HG03565 (cell line): ENCODE data around the gene KIAA1549.
"Not testable (repeated sequence)": the region's sequence is repeated elsewhere in the genome, so short reads cannot be mapped to it uniquely, and the experiment has no call there.

ENCODE experiments used
- ATAC-seq: cut with Tn5 transposase; IDR thresholded peaks from one replicate; pipeline ENCODE4 v1.9.1; 2021; ENCODE audit warnings: mild to moderate bottlenecking, moderate library complexity; ENCODE audit not compliant: unreplicated experiment

KIAA1549 gene

DNA sequence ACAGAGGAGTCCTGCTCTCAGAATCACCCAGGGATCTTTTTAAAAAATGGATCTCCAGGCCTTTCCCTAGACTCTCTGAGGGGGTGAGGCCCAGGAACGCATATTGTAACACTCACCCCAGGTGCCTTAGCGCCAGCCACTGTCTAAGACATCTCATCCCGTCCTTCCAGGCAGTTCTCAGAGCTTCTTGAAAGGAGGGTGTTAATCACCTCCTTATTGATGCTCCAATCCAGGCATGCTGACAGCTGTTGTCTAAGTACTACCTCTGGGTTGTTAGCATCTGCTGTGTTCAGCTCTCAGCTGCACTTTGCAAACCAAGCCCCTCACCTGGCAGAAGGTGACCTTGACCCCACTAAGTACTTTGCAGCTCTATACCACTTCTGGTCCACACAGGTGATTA, 36.0 kb downstream of the KIAA1549 start:
- ATAC-seq: no peak

DNA sequence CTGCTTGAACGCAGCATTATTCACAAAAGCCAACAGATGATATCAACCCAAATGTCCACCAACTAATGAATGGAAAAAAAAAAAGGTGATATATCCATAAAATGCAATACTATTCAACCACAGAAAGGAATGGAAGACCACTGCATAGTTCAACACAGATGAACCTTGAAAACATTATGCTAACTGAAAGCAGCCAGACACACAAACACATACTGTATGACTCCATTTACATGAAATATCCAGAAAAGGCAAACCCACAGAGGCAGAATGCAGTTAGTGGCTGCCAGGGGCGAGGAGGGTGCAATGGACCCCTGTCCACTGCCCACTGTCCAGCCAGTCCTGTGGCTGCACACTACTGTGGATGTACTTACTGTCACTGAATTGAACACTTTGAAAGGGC, 36.6 kb downstream of the KIAA1549 start:
- ATAC-seq: no peak

- no peak for ATAC-seq
These were observed 38.1 kb downstream of the KIAA1549 start for GRCh38 chr7:138943061-138943460.

- ATAC-seq: no peak
These were observed 39.6 kb downstream of the KIAA1549 start for GRCh38 chr7:138941545-138941944.

DNA sequence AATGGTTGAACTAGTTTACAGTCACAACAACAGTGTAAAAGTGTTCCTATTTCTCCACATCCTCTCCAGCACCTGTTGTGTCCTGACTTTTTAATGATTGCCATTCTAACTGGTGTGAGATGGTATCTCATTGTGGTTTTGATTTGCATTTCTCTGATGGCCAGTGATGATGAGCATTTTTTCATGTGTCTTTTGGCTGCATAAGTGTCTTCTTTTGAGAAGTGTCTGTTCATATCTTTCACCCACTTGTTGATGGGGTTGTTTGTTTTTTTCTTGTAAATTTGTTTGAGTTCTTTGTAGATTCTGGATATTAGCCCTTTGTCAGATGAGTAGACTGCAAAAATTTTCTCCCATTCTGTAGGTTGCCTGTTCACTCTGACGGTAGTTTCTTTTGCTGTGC, 40.6 kb downstream of the KIAA1549 start:
- not testable (repeated sequence) for ATAC-seq

- ATAC-seq: no peak
These were observed 43.7 kb downstream of the KIAA1549 start for GRCh38 chr7:138937484-138937883.

DNA sequence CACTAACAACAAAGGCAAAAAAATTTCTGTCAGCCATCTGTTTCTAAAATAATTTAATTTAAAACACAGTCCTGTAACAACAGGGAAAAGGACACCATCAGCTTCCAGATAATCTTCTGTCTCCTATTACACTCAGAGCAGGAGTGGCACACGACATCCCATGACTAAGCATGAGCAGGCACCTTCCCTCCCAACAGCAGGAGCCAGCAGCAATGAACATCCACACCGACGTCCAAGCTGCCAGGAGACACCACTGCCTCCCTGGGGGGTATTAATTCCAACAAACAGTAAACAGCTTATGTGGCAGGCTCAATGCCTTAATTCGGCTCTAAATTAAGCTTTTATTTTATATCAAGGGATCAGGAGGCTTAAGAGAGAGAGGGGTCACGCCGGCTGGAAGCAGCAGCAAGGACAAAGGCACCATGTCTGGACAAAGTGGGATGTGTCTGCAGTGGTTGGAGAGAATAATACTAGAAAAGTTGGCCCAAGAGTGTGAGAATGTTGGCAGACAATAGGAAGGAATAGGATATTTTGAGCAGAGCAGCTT, 45.7 kb downstream of the KIAA1549 start:
- ATAC-seq: no peak

- ATAC-seq: no peak
These were observed 46.3 kb downstream of the KIAA1549 start for GRCh38 chr7:138934861-138935260.

GRCh38 chr7:138934367-138934766, 46.8 kb downstream of the KIAA1549 start:
- no peak for ATAC-seq

DNA sequence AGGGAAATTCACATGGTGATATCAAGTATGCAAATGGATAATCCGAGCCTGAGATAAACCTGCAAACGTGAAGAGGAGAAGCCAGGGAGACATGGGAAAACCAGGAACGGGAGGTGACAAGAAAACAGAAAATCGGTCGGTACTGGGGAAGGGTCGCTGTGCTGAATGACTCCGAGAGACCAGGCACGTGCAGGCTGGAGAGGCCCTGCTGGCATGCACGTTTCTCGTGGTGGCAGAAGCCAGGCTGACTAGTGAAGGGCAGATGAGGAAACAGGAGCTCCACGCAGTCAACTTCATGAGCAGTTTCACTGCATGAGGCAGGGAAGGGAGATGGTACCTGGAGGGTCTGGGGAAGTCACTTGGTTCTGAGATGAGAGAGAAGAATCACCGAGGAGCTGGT, 48.3 kb downstream of the KIAA1549 start:
- ATAC-seq: no peak

DNA sequence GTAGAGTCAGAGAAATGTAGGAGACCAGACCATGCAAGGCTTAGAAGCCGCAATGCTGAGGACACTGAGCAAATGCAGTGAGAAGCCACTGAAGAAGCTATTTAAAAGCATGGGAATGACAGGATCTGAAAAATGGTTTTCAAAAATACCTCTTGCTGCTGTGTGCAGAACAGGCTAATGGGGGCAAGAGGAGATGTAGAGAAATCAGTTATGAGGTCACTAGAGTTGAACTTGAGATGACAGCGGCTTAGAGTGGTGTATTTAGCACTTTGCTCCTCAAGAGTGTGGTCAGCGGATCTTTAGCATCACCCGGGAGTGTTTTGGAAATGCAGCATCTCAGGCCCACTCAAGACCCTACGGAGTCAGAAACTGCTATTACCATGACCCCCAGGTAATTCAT, 48.8 kb downstream of the KIAA1549 start:
- ATAC-seq: no peak

GRCh38 chr7:138929969-138930368, 51.2 kb downstream of the KIAA1549 start:
- ATAC-seq: no peak

DNA sequence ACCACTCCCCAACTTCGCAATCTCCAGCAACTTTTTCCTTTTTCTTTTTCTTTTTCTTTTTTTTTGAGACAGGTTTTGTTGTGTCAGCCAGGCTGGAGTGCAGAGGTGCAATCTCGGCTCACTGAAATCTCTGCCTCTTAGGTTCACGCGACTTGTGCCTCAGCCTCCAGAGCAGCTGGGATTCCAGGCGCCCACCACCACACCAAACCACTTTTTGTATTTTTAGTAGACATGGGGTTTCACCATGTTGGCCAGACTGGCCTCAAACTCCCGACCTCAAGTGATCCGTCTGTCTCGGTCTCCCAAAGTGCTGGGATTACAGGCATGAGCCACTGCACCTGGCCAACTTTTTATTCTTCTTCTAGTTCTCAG, 55.0 kb downstream of the KIAA1549 start:
- no peak for ATAC-seq

- no peak for ATAC-seq
These were observed 56.5 kb downstream of the KIAA1549 start for GRCh38 chr7:138924501-138925225.

DNA sequence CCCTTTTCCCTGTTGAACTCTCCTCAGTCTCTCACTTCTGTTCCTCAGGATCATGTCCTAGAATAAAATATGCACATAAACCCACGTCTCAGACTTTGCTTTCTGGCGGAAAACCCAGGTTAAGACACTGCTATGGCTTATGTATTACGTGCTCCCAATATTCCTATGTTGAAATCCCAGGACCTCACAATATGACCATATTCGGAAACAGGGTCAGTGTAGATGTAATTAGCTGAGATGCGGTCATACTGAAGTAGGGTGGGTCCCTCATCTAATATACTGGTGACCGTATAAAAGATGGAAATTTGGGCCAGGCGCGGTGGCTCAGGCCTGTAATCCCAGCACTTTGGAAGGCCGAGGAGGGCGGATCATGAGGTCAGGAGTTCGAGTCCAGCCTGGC, 59.9 kb downstream of the KIAA1549 start:
- ATAC-seq: no peak

DNA sequence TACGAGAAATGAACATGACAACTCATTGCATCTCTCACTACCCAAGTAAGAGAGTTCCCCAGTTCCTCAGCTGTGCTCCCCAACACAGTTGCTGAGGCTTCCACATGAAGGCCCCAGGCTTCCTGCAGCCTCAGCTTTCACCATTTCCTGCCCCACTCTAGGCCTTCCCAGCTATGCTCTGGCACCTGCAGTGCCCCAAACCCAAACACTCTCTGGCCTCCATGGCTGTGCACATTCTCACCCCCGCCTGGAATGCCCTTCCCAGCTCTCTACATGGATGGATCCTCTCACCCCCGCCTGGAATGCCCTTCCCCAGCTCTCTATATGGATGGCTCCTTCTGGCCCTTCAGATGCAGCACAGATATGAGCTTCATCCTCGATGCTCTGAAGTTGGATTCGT, 61.3 kb downstream of the KIAA1549 start:
- no peak for ATAC-seq

DNA sequence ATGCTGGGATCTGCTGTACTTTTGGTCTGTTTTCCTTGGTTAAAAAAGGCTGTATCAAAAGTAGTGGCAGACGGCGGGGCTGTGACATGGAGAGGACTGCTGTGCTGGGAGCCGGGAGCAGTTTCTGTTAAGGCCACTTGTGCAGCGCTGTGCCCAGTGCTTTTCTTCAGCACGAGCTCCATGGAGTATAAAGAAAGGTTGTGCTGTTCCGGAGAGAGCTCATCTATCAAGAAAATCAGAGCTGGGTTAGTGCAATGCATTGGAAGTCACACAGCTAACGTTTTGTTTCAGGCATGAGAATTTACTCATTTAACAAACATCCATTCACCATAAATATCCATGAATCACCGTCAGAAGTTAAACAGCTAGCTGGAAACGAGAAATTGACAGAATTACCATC, 62.0 kb downstream of the KIAA1549 start:
- no peak for ATAC-seq

- ATAC-seq: no peak
These were observed 62.4 kb downstream of the KIAA1549 start for GRCh38 chr7:138918756-138919155.

- ATAC-seq: no peak
These were observed 63.0 kb downstream of the KIAA1549 start for GRCh38 chr7:138918176-138918575.

GRCh38 chr7:138917771-138918170, 63.4 kb downstream of the KIAA1549 start:
- no peak for ATAC-seq

- ATAC-seq: no peak
These were observed 64.5 kb downstream of the KIAA1549 start for GRCh38 chr7:138916731-138917130.

DNA sequence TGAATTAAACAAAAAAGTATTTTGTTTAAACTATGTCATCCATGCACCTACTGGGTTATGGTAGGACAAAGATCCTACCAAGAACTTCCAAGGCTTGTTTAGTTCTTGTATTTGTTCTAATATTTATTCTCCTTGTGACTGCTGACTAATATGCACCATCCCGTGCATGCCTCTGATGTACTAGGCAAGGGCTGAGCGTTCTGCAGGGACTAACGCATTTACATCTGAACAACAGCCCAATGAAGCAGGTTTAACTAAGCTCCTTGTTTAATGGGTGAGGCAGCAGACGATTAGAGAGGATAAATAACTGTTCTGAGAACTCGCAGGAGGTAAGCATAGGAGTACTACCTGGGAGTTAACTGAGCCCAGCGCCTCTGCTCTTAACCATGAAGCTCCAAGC, 64.9 kb downstream of the KIAA1549 start:
- ATAC-seq: no peak

DNA sequence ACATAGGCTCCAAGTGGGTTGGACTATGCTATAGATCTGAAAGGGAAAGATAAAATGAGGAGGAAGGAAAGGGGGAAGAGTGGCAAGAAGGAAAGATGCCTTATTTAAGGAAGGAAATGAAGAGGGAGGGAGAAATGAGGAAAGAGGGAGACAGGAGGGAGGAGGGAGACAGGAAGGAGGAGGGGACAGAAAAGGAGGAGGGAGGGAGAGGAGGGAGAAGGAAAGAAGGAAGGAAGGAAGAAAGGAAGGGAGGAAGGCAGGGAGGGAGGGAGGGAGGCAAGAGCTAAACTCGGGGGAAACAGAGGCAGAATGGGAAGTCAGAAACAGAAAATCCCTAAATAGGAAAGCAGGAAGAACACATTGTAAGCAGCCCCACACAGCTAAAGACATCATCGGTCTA, 67.4 kb downstream of the KIAA1549 start:
- no peak for ATAC-seq
